NCI-H82 treated with DMSO at 0.1 percent for 48 hours (cell line): ENCODE results near the gene ATF6B.

Experiments
- DNase-seq: peaks from one replicate; lab custom pipeline; 2025; ENCODE audit not compliant: unreplicated experiment; lab: John Stamatoyannopoulos, UW

The ATF6B gene

GRCh38 chr6:32127717-32128592 lies at the start of gene ATF6B:
Gene ATF6B, minus strand, starts transcription at chr6:32128246. Its CDS starts 39 bp downstream, at chr6:32128207.
- peak; percentile 99 for DNase-seq

GRCh38 chr6:32177183-32177787 lies 49.2 kb upstream of the ATF6B start:
- peak; percentile 88 for DNase-seq

- DNase-seq = peak; percentile 78
Observed at GRCh38 chr6:32176476-32177182, 48.6 kb upstream of the ATF6B start.

- peak; percentile 89 for DNase-seq
Observed at GRCh38 chr6:32175711-32176475, 47.8 kb upstream of the ATF6B start, which contains the start of gene AGPAT1. Gene AGPAT1, minus strand, starts transcription at chr6:32176084. Its CDS starts 4,588 bp downstream, at chr6:32171496.

- DNase-seq = no peak
Observed at GRCh38 chr6:32175322-32175710, 47.3 kb upstream of the ATF6B start.

- no peak for DNase-seq
Observed at GRCh38 chr6:32174416-32174815, 46.4 kb upstream of the ATF6B start.

GRCh38 chr6:32173051-32173727 lies 45.1 kb upstream of the ATF6B start:
- no peak for DNase-seq

GRCh38 chr6:32171234-32171633 lies 43.2 kb upstream of the ATF6B start:
- DNase-seq = no peak

- no peak for DNase-seq
Observed at GRCh38 chr6:32170294-32170693, 42.2 kb upstream of the ATF6B start.

GRCh38 chr6:32168807-32169591 lies 41.0 kb upstream of the ATF6B start:
- DNase-seq = no peak

GRCh38 chr6:32168350-32168749 lies 40.3 kb upstream of the ATF6B start:
- DNase-seq = no peak

GRCh38 chr6:32167761-32168262 lies 39.8 kb upstream of the ATF6B start:
- DNase-seq = no peak

GRCh38 chr6:32167154-32167760 lies 39.2 kb upstream of the ATF6B start:
- no peak for DNase-seq

- DNase-seq = no peak
Observed at GRCh38 chr6:32166411-32167061, 38.5 kb upstream of the ATF6B start.

- no peak for DNase-seq
Observed at GRCh38 chr6:32164295-32164694, 36.2 kb upstream of the ATF6B start, which contains the start of gene EGFL8. Gene EGFL8, plus strand, starts transcription at chr6:32164595. Its CDS starts 1,571 bp downstream, at chr6:32166166.

GRCh38 chr6:32163559-32164258 lies 35.7 kb upstream of the ATF6B start:
- DNase-seq = no peak

GRCh38 chr6:32158052-32158451 lies 30.0 kb upstream of the ATF6B start:
- no peak for DNase-seq

GRCh38 chr6:32156891-32157290 lies 28.8 kb upstream of the ATF6B start:
- no peak for DNase-seq
